22Rv1 (cell line): ENCODE data around the gene NMBR.
A peak's percentile ranks its signal among the peaks of the same experiment; 100 is the strongest.
"Not testable (repeated sequence)": the region's sequence is repeated elsewhere in the genome, so short reads cannot be mapped to it uniquely, and the experiment has no call there.

Experiments
- H3K27ac ChIP-seq: fragments of 450-650 bp; 2 replicates; pipeline ENCODE4 v1.5.1; 2017
- ZFX ChIP-seq: fragments of 450-650 bp; IDR thresholded peaks from 2 replicates; pipeline ENCODE4 v1.6.1; 2017; ENCODE audit warnings: antibody characterized with exemption, borderline replicate concordance
- TF ChIP-seq, protein P1 (sequence below): fragments of 450-650 bp; IDR thresholded peaks from 2 replicates; pipeline ENCODE4 v1.5.1; 2017; ENCODE audit warnings: mild to moderate bottlenecking

The NMBR gene

DNA sequence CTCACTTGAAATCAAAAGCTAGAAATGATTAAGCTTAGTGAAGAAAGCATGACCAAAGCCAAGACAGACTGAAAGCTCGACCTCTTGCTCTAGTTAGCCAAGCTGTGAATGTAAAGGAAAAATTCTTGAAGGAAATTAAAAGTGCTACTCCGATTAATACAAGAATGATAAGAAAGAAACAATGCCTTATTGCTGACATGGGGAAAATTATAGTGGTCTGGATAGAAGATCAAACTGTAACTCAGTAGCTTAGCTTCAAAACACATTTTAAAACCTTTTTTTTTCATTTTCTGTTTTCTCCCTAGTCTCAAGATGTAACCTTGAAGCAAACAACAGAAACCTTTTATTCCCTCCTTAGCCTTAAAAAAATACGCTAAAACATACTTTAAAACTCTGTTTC, 25.6 kb downstream of the NMBR start:
- TF ChIP-seq, protein P1, sequence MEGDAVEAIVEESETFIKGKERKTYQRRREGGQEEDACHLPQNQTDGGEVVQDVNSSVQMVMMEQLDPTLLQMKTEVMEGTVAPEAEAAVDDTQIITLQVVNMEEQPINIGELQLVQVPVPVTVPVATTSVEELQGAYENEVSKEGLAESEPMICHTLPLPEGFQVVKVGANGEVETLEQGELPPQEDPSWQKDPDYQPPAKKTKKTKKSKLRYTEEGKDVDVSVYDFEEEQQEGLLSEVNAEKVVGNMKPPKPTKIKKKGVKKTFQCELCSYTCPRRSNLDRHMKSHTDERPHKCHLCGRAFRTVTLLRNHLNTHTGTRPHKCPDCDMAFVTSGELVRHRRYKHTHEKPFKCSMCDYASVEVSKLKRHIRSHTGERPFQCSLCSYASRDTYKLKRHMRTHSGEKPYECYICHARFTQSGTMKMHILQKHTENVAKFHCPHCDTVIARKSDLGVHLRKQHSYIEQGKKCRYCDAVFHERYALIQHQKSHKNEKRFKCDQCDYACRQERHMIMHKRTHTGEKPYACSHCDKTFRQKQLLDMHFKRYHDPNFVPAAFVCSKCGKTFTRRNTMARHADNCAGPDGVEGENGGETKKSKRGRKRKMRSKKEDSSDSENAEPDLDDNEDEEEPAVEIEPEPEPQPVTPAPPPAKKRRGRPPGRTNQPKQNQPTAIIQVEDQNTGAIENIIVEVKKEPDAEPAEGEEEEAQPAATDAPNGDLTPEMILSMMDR = no peak
- no peak for TF ChIP-seq ZFX
- H3K27ac ChIP-seq = no peak overlapping the region

DNA sequence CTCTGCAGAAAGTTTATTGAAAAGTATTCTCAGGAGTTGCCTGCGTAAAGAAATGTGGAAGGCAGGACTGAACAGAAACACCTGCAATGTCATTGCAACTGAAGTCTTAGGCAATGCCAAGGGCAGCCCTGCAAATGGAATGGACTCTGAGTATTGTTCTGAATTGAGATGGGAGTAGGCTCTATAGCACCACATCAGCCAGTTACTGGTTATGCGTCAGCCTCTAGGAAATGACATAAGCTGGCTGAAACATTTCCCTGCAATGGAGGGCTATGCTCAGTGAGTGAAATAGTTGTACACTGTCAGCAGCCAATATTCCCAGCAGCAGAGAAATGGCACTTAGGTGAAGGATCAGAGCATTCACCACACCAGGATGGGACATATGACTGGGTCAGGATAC, 28.0 kb downstream of the NMBR start:
- H3K27ac ChIP-seq = no peak overlapping the region
- TF ChIP-seq, protein P1 = no peak
- TF ChIP-seq ZFX = no peak

DNA sequence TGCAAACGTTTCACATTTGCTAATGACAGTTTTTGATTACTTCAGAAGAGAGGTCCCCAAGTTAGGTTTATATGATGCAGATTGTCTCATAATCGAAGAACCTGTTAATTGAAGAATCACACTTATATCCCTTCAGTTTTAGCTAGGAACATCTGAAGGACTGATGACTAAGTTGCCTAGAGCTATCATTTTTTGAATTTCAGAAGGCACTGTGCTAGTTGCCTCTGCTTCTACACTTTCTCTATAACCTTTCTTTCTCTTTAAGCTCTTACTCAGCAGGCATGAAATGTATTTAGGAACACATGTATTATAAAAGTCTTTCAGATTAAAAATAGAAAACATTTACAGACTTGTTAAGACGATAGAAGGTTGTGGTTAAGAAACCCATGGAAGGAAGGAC, 28.6 kb downstream of the NMBR start:
- H3K27ac ChIP-seq = no peak overlapping the region
- TF ChIP-seq, protein P1 = no peak

DNA sequence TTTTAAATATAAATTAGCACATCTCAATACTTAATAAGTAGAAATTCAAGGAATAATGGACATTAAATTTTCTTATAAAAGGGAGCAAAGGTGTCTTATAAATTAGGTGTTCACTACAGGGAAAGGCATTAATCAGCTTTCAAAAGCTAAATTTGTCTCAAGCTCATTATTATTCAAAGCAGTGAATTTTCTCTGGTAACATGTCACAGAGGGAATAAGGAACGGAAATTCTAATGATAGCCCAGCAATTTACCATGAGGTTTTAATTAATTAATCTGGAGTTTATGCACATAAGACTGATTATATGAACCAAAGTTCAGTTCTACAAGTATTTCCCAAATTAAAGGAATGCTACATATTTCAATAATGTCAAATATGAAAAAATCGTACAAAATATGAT, 29.6 kb downstream of the NMBR start:
- TF ChIP-seq, protein P1 = no peak
- no peak for TF ChIP-seq ZFX
- H3K27ac ChIP-seq = no peak overlapping the region

DNA sequence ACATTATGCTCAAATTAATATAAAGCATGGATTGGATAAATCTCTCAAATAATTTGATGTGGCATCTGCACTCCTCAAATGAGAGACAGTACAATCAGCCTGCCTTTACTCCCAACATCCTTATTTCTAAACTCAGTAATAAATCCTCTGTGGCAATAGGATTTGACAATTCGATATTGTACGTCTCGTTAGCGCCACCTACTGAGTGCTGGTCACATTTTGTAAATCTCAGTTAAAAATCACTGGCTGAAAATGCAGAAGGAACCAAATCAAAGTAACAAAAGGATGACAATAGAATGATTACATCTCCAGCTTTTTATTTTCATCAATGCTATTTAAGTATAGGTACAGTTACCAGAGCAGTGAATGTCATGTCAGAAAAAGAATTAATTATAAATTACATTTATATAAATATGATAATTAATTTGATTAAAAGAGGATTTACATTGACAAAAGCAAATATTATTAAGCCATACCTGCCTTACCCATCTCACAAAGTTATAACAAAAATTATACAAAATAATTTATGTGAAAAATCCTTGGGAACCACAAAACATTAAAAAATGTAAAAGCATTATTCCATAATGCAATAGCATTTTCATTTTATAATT, 34.4 kb downstream of the NMBR start:
- H3K27ac ChIP-seq = no peak overlapping the region
- no peak for TF ChIP-seq ZFX
- TF ChIP-seq, protein P1 = peak; percentile 88

DNA sequence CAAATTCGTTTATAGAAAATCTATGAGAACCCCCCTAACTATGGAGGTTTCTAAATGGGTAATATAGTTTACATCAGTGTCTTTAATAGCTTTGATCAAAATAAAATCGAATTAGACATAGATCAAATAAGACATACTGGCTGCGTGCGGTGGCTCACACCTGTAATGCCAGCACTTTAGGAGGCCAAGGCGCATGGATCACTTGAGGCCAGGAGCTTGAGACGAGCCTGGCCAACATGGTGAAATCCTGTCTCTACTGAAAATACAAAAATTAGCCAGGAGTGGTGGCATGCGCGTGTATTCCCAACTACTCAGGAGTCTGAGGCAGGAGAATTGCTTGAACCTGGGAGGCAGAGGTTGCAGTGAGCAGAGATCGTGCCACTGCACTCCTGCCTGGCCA, 36.1 kb downstream of the NMBR start:
- not testable (repeated sequence) for H3K27ac ChIP-seq

DNA sequence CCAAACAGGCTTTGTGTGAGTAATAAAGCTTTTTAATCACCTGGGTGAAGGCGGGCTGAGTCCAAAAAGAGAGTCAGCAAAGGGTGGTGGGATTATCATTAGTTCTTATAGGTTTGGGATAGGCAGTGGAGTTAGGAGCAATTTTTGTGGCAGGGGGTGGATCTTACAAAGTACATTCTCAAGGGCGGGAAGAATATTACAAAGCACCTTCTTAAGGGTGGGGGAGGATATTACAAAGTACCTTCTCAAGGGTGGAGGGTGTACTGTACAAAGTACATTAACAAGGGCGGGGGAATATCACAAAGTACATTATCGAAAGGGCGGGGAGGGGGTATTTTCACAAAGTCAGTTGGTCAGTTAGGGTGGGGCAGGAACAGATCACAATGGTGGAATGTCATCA, 42.1 kb downstream of the NMBR start:
- not testable (repeated sequence) for H3K27ac ChIP-seq

DNA sequence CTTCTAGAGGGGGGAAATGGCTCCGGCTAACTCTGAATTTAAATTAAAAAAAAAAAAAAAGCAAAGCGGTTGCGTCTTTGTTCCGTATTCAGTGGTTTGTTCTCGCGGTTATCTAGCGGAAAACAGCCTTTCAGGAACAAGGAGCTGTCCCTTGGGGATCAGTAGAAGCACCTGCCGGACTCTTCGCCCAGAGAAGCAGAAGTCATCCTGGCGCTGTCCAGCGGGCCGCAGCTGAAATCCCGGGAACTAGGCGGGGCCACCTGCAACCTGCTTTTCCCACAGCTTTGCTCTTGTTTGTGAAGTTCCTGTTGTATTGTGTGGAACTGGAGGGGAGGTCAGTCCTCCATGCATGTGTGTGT, 58.1 kb downstream of the NMBR start:
- no peak overlapping the region for H3K27ac ChIP-seq
- TF ChIP-seq, protein P1 = no peak
- TF ChIP-seq ZFX = no peak
